Naive thymus-derived CD8-positive, alpha-beta T cell (primary cell): Measurements from ENCODE around the gene SSX7. TPM values are rescaled to one million over a fixed set of nuclear protein-coding genes. Genes with fewer than 3 reads are reported as not detected.
"Not testable (repeated sequence)": the region's sequence is repeated elsewhere in the genome, so short reads cannot be mapped to it uniquely, and the experiment has no call there.

Experiments used
- ATAC-seq, 2 donors: fragments of 150-1000 bp; cut with Tn5 transposase in 1 of 2; sonication (Bioruptor Pico), chemical (Tn5 transposase) in 1 of 2; 1 replicate in 1 of 2; 2 replicates in 1 of 2; pipeline ENCODE4 v1.10.0; 2021; ENCODE audit warnings: mild to moderate bottlenecking in 2 of 2, moderate library complexity in 2 of 2
- POLR2A ChIA-PET: fragments of 350-600 bp; sonication (Branson Sonifier 250); formaldehyde crosslinking; loops from one replicate; lab custom pipeline; 2021; ENCODE audit warnings: antibody characterized with exemption; lab: Charles Lee
- DNase-seq, 10 donors: peaks; one replicate each; pipeline versions ENCODE4 v3.0.0 to v3.0.0-alpha.2; 2020 to 2022
- H3K27ac Mint-ChIP-seq, 10 donors: one replicate each; pipeline ENCODE4 v1.8.0; 2020 to 2022; ENCODE audit warnings: mild to moderate bottlenecking in 10 of 10, mixed read lengths in 10 of 10, moderate library complexity in 4 of 10, inconsistent platforms in 1 of 10
- H3K27me3 Mint-ChIP-seq, 5 donors: one replicate each; pipeline ENCODE4 v1.8.0; 2021 to 2022; ENCODE audit warnings: mixed read lengths in 5 of 5
- H3K36me3 Mint-ChIP-seq, 3 donors: one replicate each; pipeline ENCODE4 v1.8.0; 2020 to 2022; ENCODE audit warnings: mixed read lengths in 3 of 3, mild to moderate bottlenecking in 2 of 3, inconsistent platforms in 1 of 3
- H3K4me1 Mint-ChIP-seq, 4 donors: one replicate each; pipeline ENCODE4 v1.8.0; 2021 to 2022; ENCODE audit warnings: mixed read lengths in 4 of 4
- H3K4me3 Mint-ChIP-seq, 10 donors: one replicate each; pipeline ENCODE4 v1.8.0; 2020 to 2022; ENCODE audit warnings: mild to moderate bottlenecking in 10 of 10, mixed read lengths in 10 of 10, moderate library complexity in 6 of 10, inconsistent platforms in 1 of 10
- H3K9me3 Mint-ChIP-seq, 9 donors: one replicate each; pipeline ENCODE4 v1.8.0; 2020 to 2022; ENCODE audit warnings: mixed read lengths in 9 of 9, mild to moderate bottlenecking in 3 of 9, inconsistent platforms in 1 of 9, moderate library complexity in 1 of 9
- polyA plus RNA-seq, 3 donors: library from polyadenylated mRNA; unstranded; fragments of 300-500 nt; fragmentation: Illumina TruSeq; gene quantifications; one replicate each; pipeline ENCODE4 v1.2.3, GENCODE V29; 2021
- total RNA-seq, 8 experiments: library from RNA in 2 of 8; stranded (reverse) in 2 of 8; gene quantifications; one replicate each; pipeline ENCODE4 v1.2.3 and lab custom pipeline; 2021 to 2026

The SSX7 gene, protein sequence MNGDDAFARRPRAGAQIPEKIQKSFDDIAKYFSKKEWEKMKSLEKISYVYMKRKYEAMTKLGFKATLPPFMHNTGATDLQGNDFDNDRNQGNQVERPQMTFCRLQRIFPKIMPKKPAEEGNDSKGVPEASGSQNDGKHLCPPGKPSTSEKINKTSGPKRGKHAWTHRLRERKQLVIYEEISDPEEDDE
- not detected for total RNA-seq
- not detected for polyA plus RNA-seq
- 0 reads per million in 6 experiments for total RNA-seq (lab: John Stamatoyannopoulos, UW)

DNA sequence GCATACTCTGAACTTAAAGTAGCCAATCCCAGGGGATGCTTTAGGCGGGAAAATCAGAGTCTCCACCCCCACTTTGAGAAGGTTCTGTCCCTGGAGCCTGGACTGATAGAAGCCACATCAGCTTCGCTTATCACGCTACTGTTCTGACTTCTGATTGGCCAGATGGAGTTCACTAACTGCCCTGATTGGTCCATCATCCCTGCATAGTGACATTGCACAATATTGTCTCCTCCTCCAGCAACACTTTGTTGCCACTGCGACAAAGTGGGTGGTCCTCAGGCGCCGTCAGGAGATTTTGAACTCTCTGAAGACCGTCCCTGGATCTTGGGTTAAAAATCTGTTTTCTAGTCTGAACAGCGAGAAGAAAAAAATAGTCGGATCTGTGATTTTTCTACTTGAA, at the start of gene SSX7:
Gene SSX7, minus strand, starts transcription at position 101 of the 400 bp plus-strand sequence. CDS start 1,428 bp downstream, outside the sequence.
- H3K27me3 Mint-ChIP-seq, H3K4me1 Mint-ChIP-seq, ATAC-seq, H3K36me3 Mint-ChIP-seq, H3K9me3 Mint-ChIP-seq, POLR2A ChIA-PET, H3K4me3 Mint-ChIP-seq, DNase-seq: not testable (repeated sequence)
- H3K27ac Mint-ChIP-seq, result peak within 1 kb of the TSS in 1 of 10 donors; percentile 45

DNA sequence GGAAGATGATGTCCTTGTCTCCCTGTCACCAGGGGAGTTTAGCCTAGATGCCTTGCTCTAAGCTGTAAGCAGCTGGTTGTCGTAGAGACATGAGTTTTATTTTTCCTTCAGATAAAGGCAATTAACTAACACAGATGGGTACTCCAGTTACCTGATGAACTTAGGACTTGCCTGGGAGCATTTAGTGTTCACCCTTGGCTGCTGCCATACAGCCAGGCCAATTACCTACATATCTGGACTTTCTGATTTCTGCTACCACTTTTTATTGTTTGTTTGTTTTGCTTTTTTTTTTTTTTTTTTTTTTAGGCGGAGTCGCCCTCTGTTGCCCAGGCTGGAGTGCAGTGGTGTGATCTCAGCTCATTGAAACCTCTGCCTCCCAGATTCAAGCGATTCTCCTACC, 37.3 kb upstream of the SSX7 start:
- H3K4me1 Mint-ChIP-seq, H3K9me3 Mint-ChIP-seq, ATAC-seq, DNase-seq, H3K36me3 Mint-ChIP-seq, H3K27ac Mint-ChIP-seq, H3K4me3 Mint-ChIP-seq, H3K27me3 Mint-ChIP-seq, POLR2A ChIA-PET: not testable (repeated sequence)

DNA sequence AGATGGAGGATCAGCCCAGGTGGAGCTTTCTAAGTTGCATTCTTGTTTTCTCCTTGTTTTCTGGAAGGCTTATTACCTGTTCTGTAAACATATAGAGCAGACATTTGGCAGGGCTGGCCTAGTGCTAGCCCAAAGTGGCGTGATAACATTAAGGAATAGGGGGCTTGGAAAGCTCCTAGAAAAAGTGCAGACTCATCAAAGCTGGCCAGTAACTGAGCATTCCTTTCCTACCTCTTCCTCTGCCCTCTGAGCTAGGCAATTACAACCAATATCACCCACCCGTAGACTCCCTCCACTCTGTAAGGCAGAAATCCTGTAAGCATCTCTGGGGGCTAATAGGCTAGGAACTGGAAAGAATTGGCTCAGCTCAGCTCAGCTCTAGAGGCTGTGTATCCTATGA, 7.5 kb upstream of the SSX7 start:
- ATAC-seq, H3K4me3 Mint-ChIP-seq, H3K36me3 Mint-ChIP-seq, H3K9me3 Mint-ChIP-seq, H3K27ac Mint-ChIP-seq, H3K4me1 Mint-ChIP-seq, H3K27me3 Mint-ChIP-seq, DNase-seq, POLR2A ChIA-PET: not testable (repeated sequence)

DNA sequence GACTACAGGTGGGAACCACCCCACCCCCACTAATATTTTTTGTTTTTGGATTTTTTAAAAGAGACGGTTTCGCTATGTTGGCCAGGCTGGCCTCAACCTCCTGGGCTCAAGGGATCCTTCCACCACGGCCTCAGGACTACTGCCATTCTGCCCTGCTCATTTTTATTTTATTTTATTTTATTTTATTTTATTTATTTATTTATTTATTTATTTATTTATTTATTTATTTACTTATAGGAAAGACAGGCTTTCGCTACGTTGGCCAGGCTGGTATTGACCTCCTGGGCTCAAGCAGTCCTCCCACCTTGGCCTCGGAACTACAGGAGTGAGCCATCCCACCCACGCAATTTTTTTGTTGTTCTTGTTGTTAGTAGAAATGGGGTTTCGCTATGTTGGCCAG, 775 bp upstream of the SSX7 start:
- H3K27me3 Mint-ChIP-seq, ATAC-seq, H3K27ac Mint-ChIP-seq, H3K36me3 Mint-ChIP-seq, H3K4me3 Mint-ChIP-seq, DNase-seq, H3K4me1 Mint-ChIP-seq, H3K9me3 Mint-ChIP-seq, POLR2A ChIA-PET: not testable (repeated sequence)

DNA sequence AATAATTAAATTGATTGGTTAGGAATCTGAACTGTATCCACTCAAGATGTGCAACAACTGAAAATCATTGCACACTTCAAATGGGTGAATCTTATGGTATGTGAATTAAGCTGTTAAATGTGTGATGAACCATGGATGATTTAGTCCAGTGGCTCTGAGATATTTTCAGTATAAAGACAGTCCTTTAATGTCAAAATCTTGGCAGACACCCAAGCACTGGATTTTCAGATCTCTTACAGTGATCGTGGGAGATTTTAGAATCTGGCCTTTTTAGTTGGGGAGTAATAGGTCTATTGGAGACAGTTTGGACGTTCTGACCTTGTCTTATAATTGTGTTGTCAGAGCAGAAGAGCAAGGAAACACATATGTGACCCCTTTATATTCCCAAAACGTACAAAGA, 4.0 kb downstream of the SSX7 start:
- H3K36me3 Mint-ChIP-seq, H3K4me1 Mint-ChIP-seq, POLR2A ChIA-PET, H3K27ac Mint-ChIP-seq, DNase-seq, H3K4me3 Mint-ChIP-seq, H3K27me3 Mint-ChIP-seq, ATAC-seq, H3K9me3 Mint-ChIP-seq: not testable (repeated sequence)

DNA sequence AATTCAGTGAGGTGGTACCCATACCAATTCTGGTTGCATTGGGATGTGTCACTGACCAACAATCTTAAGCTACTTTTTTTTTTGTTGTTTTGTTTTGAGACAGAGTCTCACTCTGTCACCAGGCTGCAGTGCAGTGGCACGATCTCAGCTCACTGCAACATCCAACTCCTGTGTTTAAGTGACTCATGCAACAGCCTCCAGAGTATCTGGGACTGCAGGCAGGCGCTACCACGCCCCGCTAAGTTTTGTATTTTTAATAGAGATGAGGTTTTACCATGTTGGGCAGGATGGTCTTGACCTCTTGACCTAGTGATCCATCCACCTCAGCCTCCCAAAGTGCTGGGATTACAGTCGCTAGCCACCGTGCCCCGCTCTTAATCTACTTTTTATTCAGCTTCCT, 5.7 kb downstream of the SSX7 start:
- DNase-seq, H3K4me3 Mint-ChIP-seq, H3K36me3 Mint-ChIP-seq, POLR2A ChIA-PET, H3K27me3 Mint-ChIP-seq, H3K4me1 Mint-ChIP-seq, H3K27ac Mint-ChIP-seq, H3K9me3 Mint-ChIP-seq, ATAC-seq: not testable (repeated sequence)

DNA sequence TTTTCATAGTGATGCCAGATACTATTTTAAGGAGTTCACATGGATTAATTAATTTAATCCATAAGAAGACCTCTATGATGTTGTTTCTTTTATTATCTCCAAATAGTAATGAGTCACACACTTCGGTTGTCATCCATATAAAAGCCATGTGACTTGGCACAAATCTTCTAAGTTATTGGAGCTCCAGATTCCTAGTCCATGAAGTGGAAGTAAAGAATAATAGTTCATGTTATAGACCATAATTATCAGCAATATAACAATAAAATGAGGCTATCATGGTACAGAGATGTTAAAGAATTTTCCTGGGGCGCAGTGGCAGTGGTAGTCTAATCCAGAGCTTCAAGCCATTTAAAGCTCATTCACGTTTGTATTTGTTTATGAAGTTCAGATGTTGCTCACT, 26.2 kb downstream of the SSX7 start:
- POLR2A ChIA-PET, result not testable (repeated sequence)

DNA sequence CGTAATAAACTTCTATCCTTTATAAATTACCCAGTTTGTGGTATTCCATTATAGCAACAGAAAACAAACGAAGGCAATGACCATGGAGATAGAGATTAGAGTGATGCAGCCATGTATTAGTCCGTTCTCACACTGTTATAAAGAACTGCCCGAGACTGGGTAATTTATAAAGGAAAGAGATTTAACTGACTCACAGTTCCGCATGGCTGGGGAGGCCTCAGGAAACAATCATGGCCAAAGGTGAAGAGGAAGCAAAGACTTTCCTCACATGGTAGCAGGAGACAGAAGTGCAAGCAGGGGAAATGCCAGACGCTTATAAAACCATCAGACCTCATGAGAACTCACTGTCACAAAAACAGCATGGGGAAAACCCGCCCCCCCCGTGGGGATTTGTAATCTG, 34.0 kb downstream of the SSX7 start:
- H3K4me3 Mint-ChIP-seq, ATAC-seq, DNase-seq, H3K27me3 Mint-ChIP-seq, POLR2A ChIA-PET, H3K9me3 Mint-ChIP-seq, H3K36me3 Mint-ChIP-seq, H3K4me1 Mint-ChIP-seq, H3K27ac Mint-ChIP-seq: not testable (repeated sequence)

More for the DNA sequence above, 26.2 kb downstream of the SSX7 start:
- not testable (repeated sequence) for H3K27ac Mint-ChIP-seq, ATAC-seq, H3K4me3 Mint-ChIP-seq, H3K4me1 Mint-ChIP-seq, H3K27me3 Mint-ChIP-seq, H3K9me3 Mint-ChIP-seq, H3K36me3 Mint-ChIP-seq, DNase-seq

DNA sequence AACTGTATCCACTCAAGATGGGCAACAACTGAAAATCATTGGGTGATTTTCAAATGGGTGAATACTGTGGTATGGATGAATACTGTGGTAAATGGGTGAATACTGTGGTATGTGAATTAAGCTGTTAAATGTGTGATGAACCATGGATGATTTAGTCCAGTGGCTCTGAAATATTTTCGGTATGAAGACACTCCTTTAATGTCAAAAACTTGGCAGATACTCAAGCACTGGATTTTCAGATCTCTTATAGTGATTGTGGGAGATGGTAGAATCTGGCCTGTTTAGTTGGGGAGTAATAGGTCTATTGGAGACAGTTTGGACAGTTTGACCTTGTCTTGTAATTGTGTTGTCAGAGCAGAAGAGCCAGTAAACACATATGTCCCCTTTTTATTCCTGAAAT, 45.7 kb downstream of the SSX7 start:
- POLR2A ChIA-PET, result no interaction called here
- no peak for ATAC-seq
- Mint-ChIP-seq H3K27ac (no peak overlapping the region), H3K4me3 (no peak overlapping the region), H3K9me3 (no peaks in the 10 kb centered on the region), H3K27me3 (peaks cover 0 to 6% (median 2%) of the 10 kb centered on the region in 5 donors), H3K36me3 (no peaks in the 10 kb centered on the region), H3K4me1 (no peaks in the 10 kb centered on the region)
- no peak for DNase-seq

DNA sequence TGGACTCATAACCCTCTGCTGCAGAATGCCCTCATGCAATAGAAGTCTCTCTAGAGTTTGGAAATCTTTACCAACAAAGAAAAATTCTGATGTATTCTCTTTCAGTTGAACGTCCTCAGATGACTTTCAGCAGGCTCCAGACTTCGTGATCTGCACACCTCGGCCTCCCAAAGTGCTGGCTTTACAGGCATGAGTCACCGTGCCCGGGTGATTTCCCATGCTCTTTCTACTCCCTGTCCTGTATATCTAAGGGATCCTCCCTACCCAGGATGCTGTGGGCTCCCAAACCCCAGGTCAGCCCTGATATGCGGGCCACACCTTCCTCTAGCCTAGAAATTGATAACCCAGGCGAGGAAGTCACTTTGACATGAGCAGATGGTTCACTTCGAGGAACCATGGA, 51.5 kb downstream of the SSX7 start:
- ATAC-seq, DNase-seq, POLR2A ChIA-PET, H3K4me1 Mint-ChIP-seq, H3K4me3 Mint-ChIP-seq, H3K9me3 Mint-ChIP-seq, H3K27me3 Mint-ChIP-seq, H3K36me3 Mint-ChIP-seq, H3K27ac Mint-ChIP-seq: not testable (repeated sequence)

DNA sequence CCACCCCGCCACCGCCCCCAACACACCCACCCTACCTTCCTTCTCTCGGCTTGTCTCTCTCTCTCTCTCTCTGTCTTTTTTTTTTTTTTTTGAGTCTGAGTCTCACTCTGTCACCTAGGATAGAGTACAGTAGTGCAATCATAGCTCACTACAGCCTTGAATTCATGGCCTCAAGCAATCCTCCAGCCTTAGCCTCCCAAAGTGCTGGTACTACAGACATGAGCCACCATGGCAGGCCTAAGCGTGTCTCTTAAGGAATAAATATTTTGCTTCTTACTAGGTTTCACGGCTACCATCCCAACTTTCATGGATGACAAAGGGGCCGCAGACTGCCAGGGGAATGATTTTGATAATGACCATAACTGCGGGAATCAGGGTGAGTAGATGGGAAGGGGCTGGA, 55.8 kb downstream of the SSX7 start:
- ATAC-seq, result no peak
- Mint-ChIP-seq H3K9me3 (no peaks in the 10 kb centered on the region), H3K36me3 (no peaks in the 10 kb centered on the region), H3K4me1 (no peaks in the 10 kb centered on the region), H3K27ac (no peak overlapping the region), H3K27me3 (peaks cover 0 to under 1% (median 0%) of the 10 kb centered on the region in 5 donors), H3K4me3 (no peak overlapping the region)
- DNase-seq, result no peak
- POLR2A ChIA-PET, result interaction anchor here (0.6 kb wide), 1 partner anchor 395 kb away, joined by 3 read pairs; no protein-coding TSS in a partner anchor

DNA sequence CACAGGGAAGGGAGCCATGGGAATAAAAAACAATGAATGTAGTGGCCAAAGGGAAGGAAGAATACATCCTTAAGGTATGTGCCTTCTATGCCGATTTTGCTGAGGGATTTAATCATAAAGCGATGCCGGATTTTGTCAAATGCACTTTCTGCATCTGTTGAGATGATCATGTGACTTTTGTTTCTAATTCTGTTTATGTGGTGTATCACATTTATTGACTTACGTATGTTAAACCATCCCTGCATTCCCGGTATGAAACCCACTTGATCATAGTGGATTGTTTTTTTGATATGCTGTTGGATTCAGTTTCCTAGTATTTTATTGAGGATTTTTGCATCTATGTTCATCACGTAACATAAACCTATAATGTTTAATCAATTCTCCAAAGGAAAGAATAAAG, 60.0 kb downstream of the SSX7 start:
- DNase-seq (no peak), ATAC-seq (no peak)
- Mint-ChIP-seq H3K4me1 (no peaks in the 10 kb centered on the region), H3K36me3 (no peaks in the 10 kb centered on the region), H3K27ac (no peak overlapping the region), H3K4me3 (no peak overlapping the region), H3K9me3 (no peaks in the 10 kb centered on the region), H3K27me3 (no peaks in the 10 kb centered on the region)
- POLR2A ChIA-PET, result no interaction called here
